Measurements from ENCODE around the gene TMOD2. TPM values are rescaled to one million over a fixed set of nuclear protein-coding genes. Genes with fewer than 3 reads are reported as not detected.

Gene TMOD2
- total and polyA plus RNA-seq, 7 donors = 0.49 to 5.8 (median 2.1) TPM

GRCh38 chr15:51732646-51733045, 18.8 kb upstream of the TMOD2 start:
- no peaks in the 10 kb centered on the region for H3K36me3 ChIP-seq (ENCODE audit: insufficient read depth in 1 of 2, low read depth in 1 of 2)
- intact Hi-C loops (cut with DNase I) = no loop called here
- no peak for TF ChIP-seq CTCF (IDR thresholded peaks at IDR 0.05)
- no peaks in the 10 kb centered on the region for H3K9me3 ChIP-seq
- DNase-seq = no peak
- H3K4me1 ChIP-seq = peaks cover 61% of the 10 kb centered on the region
- peak overlapping the region; percentile 83 for H3K27ac ChIP-seq
- 42 to 80% (median 50%) methylated on average over 2 of the region's 2 CpGs for WGBS, 3 donors
- H3K4me3 ChIP-seq = no peak overlapping the region
- H3K27me3 ChIP-seq (ENCODE audit: insufficient read depth in 3 of 3, low read length in 2 of 3) = no peaks in the 10 kb centered on the region
- ATAC-seq = no peak

GRCh38 chr15:51735228-51736010, 16.0 kb upstream of the TMOD2 start:
- no peak for TF ChIP-seq CTCF (IDR thresholded peaks at IDR 0.05)
- DNase-seq (no peak), ATAC-seq (no peak)
- intact Hi-C loops (cut with DNase I) = no loop called here
- Histone ChIP-seq H3K4me1 (peaks cover 55% of the 10 kb centered on the region), H3K9me3 (no peaks in the 10 kb centered on the region), H3K36me3 (ENCODE audit: insufficient read depth in 1 of 2, low read depth in 1 of 2) (no peaks in the 10 kb centered on the region), H3K27me3 (ENCODE audit: insufficient read depth in 3 of 3, low read length in 2 of 3) (no peaks in the 10 kb centered on the region), H3K4me3 (no peak overlapping the region), H3K27ac (peak overlapping the region; percentile 90)
- WGBS, 3 donors = 60 to 75% (median 73%) methylated on average over 5 of the region's 5 CpGs

- ATAC-seq (no peak), DNase-seq (no peak)
- H3K27ac ChIP-seq = peak overlapping the region; percentile 90
Measured at GRCh38 chr15:51736069-51736468, 15.3 kb upstream of the TMOD2 start.

GRCh38 chr15:51736751-51737521, 14.5 kb upstream of the TMOD2 start:
- Histone ChIP-seq H3K36me3 (ENCODE audit: insufficient read depth in 1 of 2, low read depth in 1 of 2) (no peaks in the 10 kb centered on the region), H3K27ac (peak overlapping the region; percentile 90), H3K9me3 (no peaks in the 10 kb centered on the region), H3K27me3 (ENCODE audit: insufficient read depth in 3 of 3, low read length in 2 of 3) (no peaks in the 10 kb centered on the region), H3K4me1 (peaks cover 40% of the 10 kb centered on the region), H3K4me3 (peak overlapping the region; percentile 87)
- TF ChIP-seq CTCF (IDR thresholded peaks at IDR 0.05) = no peak
- DNase-seq = peak; percentile 44 to 75
- ATAC-seq = peak; percentile 68 to 82 (median 76)
- intact Hi-C loops (cut with DNase I) = no loop called here
- 1 to 3% (median 1%) methylated on average over 41 to 69 of the region's 69 CpGs for WGBS, 3 donors

More at GRCh38 chr15:51736069-51736468, 15.3 kb upstream of the TMOD2 start:
- Histone ChIP-seq H3K4me1 (peaks cover 48% of the 10 kb centered on the region), H3K27me3 (ENCODE audit: insufficient read depth in 3 of 3, low read length in 2 of 3) (no peaks in the 10 kb centered on the region), H3K9me3 (no peaks in the 10 kb centered on the region), H3K4me3 (peak overlapping the region; percentile 87), H3K36me3 (ENCODE audit: insufficient read depth in 1 of 2, low read depth in 1 of 2) (no peaks in the 10 kb centered on the region)
- TF ChIP-seq CTCF (IDR thresholded peaks at IDR 0.05) = no peak
- WGBS, 3 donors = 69 to 92% (median 88%) methylated on average over 3 of the region's 3 CpGs
- intact Hi-C loops (cut with DNase I) = no loop called here

Measured in psoas muscle (tissue), 8 donors.